A549 (cell line): ENCODE measurements around the gene PLGRKT.

Experiments
- EP300 ChIP-seq, 2 experiments: fragments of >200 bp; sonication (Bioruptor Twin); formaldehyde crosslinking; IDR thresholded peaks; 2 replicates in 1 of 2; 3 replicates in 1 of 2; pipeline ENCODE4 v1.6.1; 2016 to 2017
- HDAC2 ChIP-seq: fragments of 200-600 bp; sonication (generic); IDR thresholded peaks from 2 replicates; pipeline ENCODE4 v1.6.1; 2016
- JUNB ChIP-seq: fragments of >200 bp; sonication (Bioruptor Twin); formaldehyde crosslinking; IDR thresholded peaks from 2 replicates; pipeline ENCODE4 v1.6.1; 2016
- NFE2L2 ChIP-seq: fragments of 150-350 bp; conservative IDR thresholded peaks from 2 replicates; pipeline ENCODE4 v1.6.1; 2014; ENCODE audit warnings: low read length
- POLR2A ChIP-seq: IDR thresholded peaks from 2 replicates; pipeline ENCODE4 v1.6.1; 2012; ENCODE audit warnings: mild to moderate bottlenecking, low read length
- RAD21 ChIP-seq, 2 experiments: fragments of >200 bp in 1 of 2; sonication (Bioruptor Twin) in 1 of 2; formaldehyde crosslinking in 1 of 2; IDR thresholded peaks in 1 of 2; conservative IDR thresholded peaks in 1 of 2; 2 replicates in 1 of 2; 3 replicates in 1 of 2; pipeline ENCODE4 v1.6.1; 2012 to 2018; ENCODE audit warnings: inconsistent platforms in 1 of 2
- RCOR1 ChIP-seq: fragments of 150-350 bp; IDR thresholded peaks from 2 replicates; pipeline ENCODE4 v1.6.1; 2014; ENCODE audit warnings: antibody characterized with exemption, low read length, low read depth
- RFX5 ChIP-seq: fragments of 450-650 bp; IDR thresholded peaks from 2 replicates; pipeline ENCODE4 v1.7.1; 2014; ENCODE audit warnings: antibody characterized with exemption, mild to moderate bottlenecking, moderate library complexity
- RNF2 ChIP-seq: fragments of 200-600 bp; sonication (generic); IDR thresholded peaks from 2 replicates; pipeline ENCODE4 v1.6.1; 2016; ENCODE audit warnings: low read depth, mild to moderate bottlenecking, antibody characterized with exemption, moderate library complexity, borderline replicate concordance
- ZFP36 ChIP-seq: fragments of 450-650 bp; IDR thresholded peaks from 2 replicates; pipeline ENCODE4 v1.6.1; 2014; ENCODE audit warnings: borderline replicate concordance; ENCODE audit not compliant: partially characterized antibody
- ZNF302 ChIP-seq: fragments of 250-450 bp; sonication (Bioruptor Pico); IDR thresholded peaks from 2 replicates; pipeline ENCODE4 v1.9.0; 2021; ENCODE audit warnings: inconsistent platforms, mild to moderate bottlenecking, moderate library complexity
- TF ChIP-seq, protein P1 (sequence below): fragments of >200 bp; sonication (Bioruptor Twin); formaldehyde crosslinking; IDR thresholded peaks from 3 replicates; pipeline ENCODE4 v1.5.1; 2016
- TF ChIP-seq, protein P2 (sequence below): IDR thresholded peaks from 2 replicates; pipeline ENCODE4 v1.6.1; 2012

DNA sequence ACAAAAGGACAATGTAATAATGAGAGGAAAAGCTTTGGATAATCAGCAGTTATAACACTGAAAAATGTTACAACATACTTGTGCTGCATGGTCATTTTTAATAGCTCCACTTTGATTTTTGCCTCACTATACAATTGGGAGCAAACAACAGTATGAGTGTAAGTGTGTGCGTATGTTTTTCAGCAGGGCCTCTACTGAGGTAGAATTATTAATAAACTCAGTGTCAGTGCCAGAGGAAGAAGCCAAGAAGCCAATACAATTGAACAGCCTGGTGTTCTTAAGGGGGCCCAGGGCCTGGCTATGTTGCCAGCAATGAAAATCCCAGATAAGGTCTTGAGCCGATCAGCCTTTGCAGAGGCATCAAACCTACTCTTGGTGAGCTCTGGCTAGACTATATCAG is 81.9 kb downstream of the PLGRKT start:
- TF ChIP-seq, protein P1, sequence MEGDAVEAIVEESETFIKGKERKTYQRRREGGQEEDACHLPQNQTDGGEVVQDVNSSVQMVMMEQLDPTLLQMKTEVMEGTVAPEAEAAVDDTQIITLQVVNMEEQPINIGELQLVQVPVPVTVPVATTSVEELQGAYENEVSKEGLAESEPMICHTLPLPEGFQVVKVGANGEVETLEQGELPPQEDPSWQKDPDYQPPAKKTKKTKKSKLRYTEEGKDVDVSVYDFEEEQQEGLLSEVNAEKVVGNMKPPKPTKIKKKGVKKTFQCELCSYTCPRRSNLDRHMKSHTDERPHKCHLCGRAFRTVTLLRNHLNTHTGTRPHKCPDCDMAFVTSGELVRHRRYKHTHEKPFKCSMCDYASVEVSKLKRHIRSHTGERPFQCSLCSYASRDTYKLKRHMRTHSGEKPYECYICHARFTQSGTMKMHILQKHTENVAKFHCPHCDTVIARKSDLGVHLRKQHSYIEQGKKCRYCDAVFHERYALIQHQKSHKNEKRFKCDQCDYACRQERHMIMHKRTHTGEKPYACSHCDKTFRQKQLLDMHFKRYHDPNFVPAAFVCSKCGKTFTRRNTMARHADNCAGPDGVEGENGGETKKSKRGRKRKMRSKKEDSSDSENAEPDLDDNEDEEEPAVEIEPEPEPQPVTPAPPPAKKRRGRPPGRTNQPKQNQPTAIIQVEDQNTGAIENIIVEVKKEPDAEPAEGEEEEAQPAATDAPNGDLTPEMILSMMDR, result no peak
- TF ChIP-seq, protein P2, sequence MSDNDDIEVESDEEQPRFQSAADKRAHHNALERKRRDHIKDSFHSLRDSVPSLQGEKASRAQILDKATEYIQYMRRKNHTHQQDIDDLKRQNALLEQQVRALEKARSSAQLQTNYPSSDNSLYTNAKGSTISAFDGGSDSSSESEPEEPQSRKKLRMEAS, result no peak
- TF ChIP-seq HDAC2, result no peak
- no peak for TF ChIP-seq NFE2L2
- no peak for TF ChIP-seq POLR2A
- no peak for TF ChIP-seq EP300 (IDR thresholded peaks at IDR 0.05)
- TF ChIP-seq RCOR1, result no peak
- no peak for TF ChIP-seq RAD21 (conservative IDR thresholded peaks at IDR 0.05 in 1 of 2, IDR thresholded peaks at IDR 0.05 in 1 of 2)
- TF ChIP-seq ZNF302 (CRISPR knock-in tag), result no peak
- no peak for TF ChIP-seq ZFP36
- no peak for TF ChIP-seq RNF2
- no peak for TF ChIP-seq RFX5
- no peak for TF ChIP-seq JUNB
